Pancreas (tissue), 10 donors: ENCODE results near the gene SLIT1. TPM values are rescaled to one million over a fixed set of nuclear protein-coding genes. Genes with fewer than 3 reads are reported as not detected.
A peak's percentile ranks its signal among the peaks of the same experiment; 100 is the strongest.

Experiments used
- ATAC-seq, 4 donors: fragments of 200-7000 bp; cut with Tn5 transposase; one replicate each; pipeline versions ENCODE4 v1.8.0 to v1.9.1; 2020; ENCODE audit warnings: mild to moderate bottlenecking in 4 of 4, moderate library complexity in 4 of 4
- DNase-seq, 6 donors: peaks; one replicate each; pipeline ENCODE4 v3.0.0-alpha.2; 2020
- FAIRE-seq: peaks from 2 replicates; lab custom pipeline; 2012; peaks lifted over from hg19 to GRCh38; lab: Jason Lieb, UNC
- H3K27ac ChIP-seq, 4 donors: fragments of 200-600 bp; sonication (generic); 1 replicate in 3 of 4; 2 replicates in 1 of 4; pipeline versions ENCODE4 v1.5.0 to v1.8.0; 2020
- H3K27me3 ChIP-seq, 4 donors: fragments of 200-600 bp; one replicate each; pipeline ENCODE4 v1.8.0; 2021
- H3K36me3 ChIP-seq, 3 donors: fragments of 200-600 bp; sonication (generic) in 1 of 3; one replicate each; pipeline versions ENCODE4 v1.5.0 to v1.8.0; 2020 to 2021
- H3K4me1 ChIP-seq, 3 donors: fragments of 200-600 bp; one replicate each; pipeline ENCODE4 v1.8.0; 2021
- H3K4me3 ChIP-seq, 4 donors: fragments of 200-600 bp; sonication (generic) in 2 of 4; one replicate each; pipeline versions ENCODE4 v1.5.0 to v1.8.0; 2020 to 2021
- H3K9me3 ChIP-seq, 4 donors: fragments of 200-600 bp; one replicate each; pipeline ENCODE4 v1.8.0; 2021
- WGBS, 2 donors: extraction: QIAGEN DNeasy Blood & Tissue Kit; methylation state at CpG; one replicate each; pipeline ENCODE4 v1.1.7; 2013; 5-methylcytosine and 5-hydroxymethylcytosine counted together
- intact Hi-C, 3 donors: fragments of 100-400 bp; cut with DNase I; formaldehyde crosslinking; loops; one replicate each; pipeline versions ENCODE4 v1.11.1 to v1.14.2; 2022
- polyA plus RNA-seq, 2 donors: library from polyadenylated mRNA; stranded (reverse); fragments of 200-250 nt; gene quantifications; one replicate each; pipeline ENCODE4 v1.2.3, GENCODE V29; 2013
- total RNA-seq, 6 donors: library from RNA; stranded (reverse); fragmentation: NEBNext Ultra II Directional in 4 of 6; extraction: Animal tissue kit (Norgen Biotek cat#: 25700) in 4 of 6; gene quantifications; one replicate each; pipeline versions ENCODE4 v1.2.1 to v1.2.4, GENCODE V29; 2021 to 2023
- TF ChIP-seq, protein P1 (sequence below), 4 donors: fragments of 200-600 bp; sonication (generic) in 3 of 4; IDR thresholded peaks; one replicate each; pipeline versions ENCODE4 v1.5.0 to v1.8.0; 2021; ENCODE audit warnings: antibody characterized with exemption in 4 of 4
- donor health status: healthy with polysubstance abuse.
- donor health status: DM: no; HTN: no; CAD: no; lungs with moderate emphysema.
- donor health status: DM: no; HTN: no; CAD: no.
- donor health status: control.
- donor health status: control.
- donor health status: Bipolar disorder and iron deficiency.
- donor health status: DM: yes; HTN: yes; CAD: no.
- donor health status: DM: no; HTN: no; CAD: no.
- donor health status: DM: no; HTN: no; CAD: no.
- donor health status: DM: yes; HTN: yes; CAD: no.

Gene SLIT1
- total and polyA plus RNA-seq, 8 donors, result 0.23 to 2.8 (median 0.89) TPM

DNA sequence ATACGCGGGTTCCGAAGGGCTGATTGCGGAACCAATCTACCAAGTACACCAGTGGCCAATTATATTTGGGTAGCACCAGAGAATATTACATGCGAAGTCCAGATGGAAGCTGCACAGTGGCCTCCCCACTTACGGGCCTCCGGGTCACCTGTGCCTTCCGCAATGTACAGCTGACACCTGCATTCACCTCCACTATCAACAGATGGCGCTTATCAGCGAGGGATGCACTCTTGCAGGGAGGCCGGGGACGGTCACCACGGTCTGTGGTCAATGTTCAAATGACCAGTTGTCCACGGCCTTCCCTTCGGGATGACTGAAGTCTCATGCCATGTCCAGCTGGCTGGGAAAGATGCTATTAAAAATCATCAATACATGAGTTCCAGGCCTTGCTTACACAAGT is 47.6 kb downstream of the SLIT1 start:
- Histone ChIP-seq H3K36me3 (no peaks in the 10 kb centered on the region), H3K27ac (no peak overlapping the region), H3K27me3 (no peaks in the 10 kb centered on the region), H3K4me3 (no peak overlapping the region), H3K4me1 (no peaks in the 10 kb centered on the region), H3K9me3 (no peaks in the 10 kb centered on the region)
- WGBS, 2 donors, result 57 to 58% methylated on average over 15 of the region's 15 CpGs
- TF ChIP-seq, protein P1, sequence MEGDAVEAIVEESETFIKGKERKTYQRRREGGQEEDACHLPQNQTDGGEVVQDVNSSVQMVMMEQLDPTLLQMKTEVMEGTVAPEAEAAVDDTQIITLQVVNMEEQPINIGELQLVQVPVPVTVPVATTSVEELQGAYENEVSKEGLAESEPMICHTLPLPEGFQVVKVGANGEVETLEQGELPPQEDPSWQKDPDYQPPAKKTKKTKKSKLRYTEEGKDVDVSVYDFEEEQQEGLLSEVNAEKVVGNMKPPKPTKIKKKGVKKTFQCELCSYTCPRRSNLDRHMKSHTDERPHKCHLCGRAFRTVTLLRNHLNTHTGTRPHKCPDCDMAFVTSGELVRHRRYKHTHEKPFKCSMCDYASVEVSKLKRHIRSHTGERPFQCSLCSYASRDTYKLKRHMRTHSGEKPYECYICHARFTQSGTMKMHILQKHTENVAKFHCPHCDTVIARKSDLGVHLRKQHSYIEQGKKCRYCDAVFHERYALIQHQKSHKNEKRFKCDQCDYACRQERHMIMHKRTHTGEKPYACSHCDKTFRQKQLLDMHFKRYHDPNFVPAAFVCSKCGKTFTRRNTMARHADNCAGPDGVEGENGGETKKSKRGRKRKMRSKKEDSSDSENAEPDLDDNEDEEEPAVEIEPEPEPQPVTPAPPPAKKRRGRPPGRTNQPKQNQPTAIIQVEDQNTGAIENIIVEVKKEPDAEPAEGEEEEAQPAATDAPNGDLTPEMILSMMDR (IDR thresholded peaks at IDR 0.05), result no peak
- FAIRE-seq (no peak), ATAC-seq (peak in 3 of 4 donors; percentile 36 to 51 (median 43)), DNase-seq (peak in 1 of 6 donors; percentile 26)
- intact Hi-C loops, result no loop called here

DNA sequence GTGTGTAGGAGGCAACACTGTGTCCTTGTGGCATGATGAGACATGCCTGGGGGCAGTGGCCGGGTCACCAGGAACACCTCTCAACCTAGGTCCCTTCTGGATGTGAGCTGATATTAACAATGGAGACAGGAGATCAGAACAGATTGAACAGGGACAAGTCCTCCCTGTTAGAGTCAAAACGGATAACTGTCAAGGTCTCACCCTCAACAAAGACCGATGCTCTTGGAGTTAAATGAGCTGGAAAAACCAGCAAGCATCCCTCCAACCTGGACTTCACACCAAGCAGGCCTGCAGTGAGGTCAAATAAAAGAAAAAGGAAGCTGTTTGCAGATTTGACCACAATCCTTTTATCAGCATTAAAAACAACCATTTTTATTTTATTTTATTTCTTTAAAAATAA is 49.0 kb downstream of the SLIT1 start:
- no peaks in the 10 kb centered on the region for H3K36me3 ChIP-seq
- no peak for FAIRE-seq
- DNase-seq, result no peak
- no peaks in the 10 kb centered on the region for H3K27me3 ChIP-seq
- intact Hi-C loops, result no loop called here
- H3K4me1 ChIP-seq, result no peaks in the 10 kb centered on the region
- TF ChIP-seq, protein P1 (IDR thresholded peaks at IDR 0.05), result no peak
- H3K4me3 ChIP-seq, result no peak overlapping the region
- WGBS, 2 donors, result 67 to 76% methylated on average over 3 of the region's 3 CpGs
- no peak overlapping the region for H3K27ac ChIP-seq
- no peak for ATAC-seq
- no peaks in the 10 kb centered on the region for H3K9me3 ChIP-seq

DNA sequence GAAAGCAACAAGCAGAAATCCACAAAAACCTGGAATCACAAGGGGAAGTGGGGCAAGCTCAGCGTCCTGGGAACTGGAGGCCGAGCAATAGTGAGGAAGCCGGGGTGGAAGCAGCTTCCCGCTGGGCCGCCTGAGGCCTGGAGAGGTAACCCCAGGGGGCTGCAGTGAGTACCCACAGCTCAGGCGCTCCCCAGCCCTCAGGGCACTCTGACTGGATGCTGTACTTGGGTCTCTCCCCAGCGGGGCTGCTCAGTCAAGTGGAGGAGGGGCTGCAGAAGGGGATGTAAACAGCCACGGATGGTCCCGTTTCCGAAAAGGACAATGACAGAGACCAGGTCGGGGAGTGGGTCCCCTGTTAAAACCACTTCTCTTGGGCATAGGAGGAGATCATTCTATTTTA is 50.3 kb downstream of the SLIT1 start:
- intact Hi-C loops, result no loop called here
- Histone ChIP-seq H3K36me3 (no peaks in the 10 kb centered on the region), H3K4me3 (no peak overlapping the region), H3K27ac (no peak overlapping the region), H3K4me1 (no peaks in the 10 kb centered on the region), H3K27me3 (no peaks in the 10 kb centered on the region), H3K9me3 (no peaks in the 10 kb centered on the region)
- 53 to 65% methylated on average over 11 of the region's 11 CpGs for WGBS, 2 donors
- ATAC-seq (no peak), FAIRE-seq (no peak), DNase-seq (no peak)
- TF ChIP-seq, protein P1 (IDR thresholded peaks at IDR 0.05), result no peak

DNA sequence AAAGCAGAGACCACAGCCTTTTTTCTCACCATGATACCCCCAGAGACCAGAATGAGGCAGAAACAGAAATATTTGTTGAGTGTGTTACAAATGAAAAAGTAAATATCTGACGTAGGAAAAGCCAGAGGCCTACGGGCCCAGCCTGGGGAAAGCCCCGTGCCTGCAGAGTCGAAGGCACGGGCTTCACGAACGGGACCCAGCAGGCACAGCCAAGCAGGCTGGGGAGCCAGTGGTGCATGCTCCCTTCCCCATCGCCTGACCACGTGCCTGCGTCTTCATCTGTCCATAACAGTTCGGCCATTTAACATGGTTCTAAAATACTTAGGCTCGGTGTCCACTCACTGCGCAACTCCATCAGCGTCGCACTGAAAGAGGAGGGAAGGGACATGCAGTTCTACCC is 50.8 kb downstream of the SLIT1 start:
- WGBS, 2 donors, result 81 to 82% methylated on average over 15 of the region's 15 CpGs
- DNase-seq, result no peak

DNA sequence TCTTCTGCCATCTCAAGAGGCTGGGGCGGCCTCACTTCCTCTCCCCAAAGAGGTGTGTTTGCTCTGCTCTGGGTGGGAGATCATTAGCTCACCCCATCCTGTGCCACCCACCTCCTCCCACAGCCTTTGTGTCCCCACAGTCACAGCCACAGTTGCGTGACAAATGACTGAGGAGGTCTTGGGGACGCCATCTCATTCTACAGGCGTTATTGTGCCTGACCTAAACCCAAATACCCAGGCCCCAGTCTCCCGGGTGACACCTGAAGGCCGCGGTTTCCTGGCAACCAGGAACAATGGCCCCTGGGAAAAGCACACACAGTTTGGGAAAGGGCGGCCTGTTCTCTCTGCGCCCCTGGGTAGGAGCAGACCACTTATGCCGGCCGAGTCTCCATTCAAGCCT is 51.6 kb downstream of the SLIT1 start:
- Histone ChIP-seq H3K27ac (no peak overlapping the region), H3K36me3 (no peaks in the 10 kb centered on the region), H3K27me3 (no peaks in the 10 kb centered on the region), H3K4me1 (no peaks in the 10 kb centered on the region), H3K4me3 (no peak overlapping the region), H3K9me3 (no peaks in the 10 kb centered on the region)
- DNase-seq (no peak), FAIRE-seq (no peak), ATAC-seq (peak in 1 of 4 donors; percentile 19)
- TF ChIP-seq, protein P1 (IDR thresholded peaks at IDR 0.05), result no peak
- 60 to 66% methylated on average over 11 of the region's 11 CpGs for WGBS, 2 donors
- intact Hi-C loops, result no loop called here

More for the DNA sequence above, 50.8 kb downstream of the SLIT1 start:
- TF ChIP-seq, protein P1 (IDR thresholded peaks at IDR 0.05), result no peak
- Histone ChIP-seq H3K27me3 (no peaks in the 10 kb centered on the region), H3K27ac (no peak overlapping the region), H3K9me3 (no peaks in the 10 kb centered on the region), H3K4me1 (no peaks in the 10 kb centered on the region), H3K4me3 (no peak overlapping the region), H3K36me3 (no peaks in the 10 kb centered on the region)
- ATAC-seq (no peak), FAIRE-seq (no peak)
- intact Hi-C loops, result no loop called here
